ENCODE measurements around the gene OR10H1. TPM values are rescaled to one million over a fixed set of nuclear protein-coding genes. Genes with fewer than 3 reads are reported as not detected.
"Not testable (repeated sequence)": the region's sequence is repeated elsewhere in the genome, so short reads cannot be mapped to it uniquely, and the experiment has no call there.

The OR10H1 gene
- total RNA-seq, 1 experiment from 2014 or later = not detected

GRCh38 chr19:15837221-15837731 lies 21.8 kb upstream of the OR10H1 start:
- Mint-ChIP-seq H3K27me3 (ENCODE audit: low read depth) (peaks cover 13% of the 10 kb centered on the region), H3K36me3 (peaks cover 17% of the 10 kb centered on the region), H3K4me1 (peaks cover 21% of the 10 kb centered on the region), H3K27ac (peak overlapping the region; percentile 97), H3K4me3 (peak overlapping the region; percentile 83), H3K9me3 (peaks cover 30% of the 10 kb centered on the region)
- peak; percentile 15 for DNase-seq (ENCODE audit: low spot score)
- CTCF ChIA-PET = interaction anchor here (0.6 to 1.2 kb wide), 4 partner anchors 32 to 274 kb away, joined by 3 to 4 read pairs (median 4); no protein-coding TSS in a partner anchor
- TF ChIP-seq ZNF317 (CRISPR knock-in tag; IDR thresholded peaks at IDR 0.05; ENCODE audit: borderline replicate concordance, low read depth) = no peak
- TF ChIP-seq ATF6 (CRISPR knock-in tag; IDR thresholded peaks at IDR 0.05) = no peak
- no peak for TF ChIP-seq HMGA2 (CRISPR knock-in tag; IDR thresholded peaks at IDR 0.05)
- no peak for TF ChIP-seq ZNF396 (CRISPR knock-in tag; IDR thresholded peaks at IDR 0.05; ENCODE audit: borderline replicate concordance)
- no peak for TF ChIP-seq JUN (CRISPR knock-in tag; IDR thresholded peaks at IDR 0.05)
- TF ChIP-seq ETV6 (CRISPR knock-in tag; IDR thresholded peaks at IDR 0.05) = no peak
- TF ChIP-seq FOXK1 (CRISPR knock-in tag; IDR thresholded peaks at IDR 0.05) = no peak
- no peak for TF ChIP-seq GTF2I (CRISPR knock-in tag; conservative IDR thresholded peaks at IDR 0.05)
- TF ChIP-seq SMAD3 (CRISPR knock-in tag; IDR thresholded peaks at IDR 0.05; ENCODE audit: borderline replicate concordance) = no peak
- TF ChIP-seq GABPB1 (CRISPR knock-in tag; IDR thresholded peaks at IDR 0.05) = no peak
- no peak for TF ChIP-seq JAZF1 (CRISPR knock-in tag; IDR thresholded peaks at IDR 0.05)
- TF ChIP-seq TCF7 (CRISPR knock-in tag; IDR thresholded peaks at IDR 0.05; ENCODE audit: low read depth) = no peak
- TF ChIP-seq CBFB (CRISPR knock-in tag; IDR thresholded peaks at IDR 0.05; ENCODE audit: low read depth) = no peak
- POLR2A ChIA-PET = interaction anchor here (1.2 kb wide), 1 partner anchor 33 kb away, joined by 3 read pairs; no protein-coding TSS in a partner anchor
- ATAC-seq = no peak

GRCh38 chr19:15836330-15837220 lies 21.1 kb upstream of the OR10H1 start:
- ChIA-PET CTCF (interaction anchor here (0.6 to 1.2 kb wide), 5 partner anchors 33 to 349 kb away, joined by 3 to 4 read pairs (median 3); partner anchors contain the start of gene FAM32A), POLR2A (interaction anchor here (1.2 kb wide), 1 partner anchor 33 kb away, joined by 3 read pairs; no protein-coding TSS in a partner anchor)
- peaks cover 26% of the 10 kb centered on the region for H3K9me3 Mint-ChIP-seq
- peak overlapping the region; percentile 83 for H3K4me3 Mint-ChIP-seq
- peaks cover 11% of the 10 kb centered on the region for H3K27me3 Mint-ChIP-seq (ENCODE audit: low read depth)
- peaks cover 21% of the 10 kb centered on the region for H3K4me1 Mint-ChIP-seq
- TF ChIP-seq ZNF219 (CRISPR knock-in tag; IDR thresholded peaks at IDR 0.05; ENCODE audit: borderline replicate concordance) = no peak
- no peak for TF ChIP-seq IRF1 (CRISPR knock-in tag; IDR thresholded peaks at IDR 0.05)
- no peak for TF ChIP-seq SP1 (CRISPR knock-in tag; conservative IDR thresholded peaks at IDR 0.05)
- TF ChIP-seq ZNF512 (CRISPR knock-in tag; IDR thresholded peaks at IDR 0.05; ENCODE audit: borderline replicate concordance) = no peak
- TF ChIP-seq OVOL2 (CRISPR knock-in tag; IDR thresholded peaks at IDR 0.05; ENCODE audit: borderline replicate concordance) = no peak
- no peak for TF ChIP-seq ZNF281 (CRISPR knock-in tag; IDR thresholded peaks at IDR 0.05)
- TF ChIP-seq ELF4 (CRISPR knock-in tag; IDR thresholded peaks at IDR 0.05; ENCODE audit: low read depth) = no peak
- no peak for TF ChIP-seq KAT7 (CRISPR knock-in tag; IDR thresholded peaks at IDR 0.05; ENCODE audit: borderline replicate concordance)
- no peak for TF ChIP-seq HMGA2 (CRISPR knock-in tag; IDR thresholded peaks at IDR 0.05)
- ATAC-seq (peak; percentile 92), DNase-seq (ENCODE audit: low spot score) (peak; percentile 89)
- H3K36me3 Mint-ChIP-seq = peaks cover 14% of the 10 kb centered on the region
- peak overlapping the region; percentile 99 for H3K27ac Mint-ChIP-seq

- H3K27ac Mint-ChIP-seq = peak overlapping the region; percentile 99
- DNase-seq (ENCODE audit: low spot score); CTCF ChIA-PET; ATAC-seq: not testable (repeated sequence)
- H3K4me1 Mint-ChIP-seq = peaks cover 21% of the 10 kb centered on the region
- H3K27me3 Mint-ChIP-seq (ENCODE audit: low read depth) = peaks cover 12% of the 10 kb centered on the region
- H3K36me3 Mint-ChIP-seq = peaks cover 14% of the 10 kb centered on the region
- H3K9me3 Mint-ChIP-seq = peaks cover 26% of the 10 kb centered on the region
- H3K4me3 Mint-ChIP-seq = peak overlapping the region; percentile 83
- POLR2A ChIA-PET = interaction anchor here (1.2 kb wide), 1 partner anchor 34 kb away, joined by 3 read pairs; no protein-coding TSS in a partner anchor
Measured at GRCh38 chr19:15835565-15836329, 20.3 kb upstream of the OR10H1 start.
